WTC11 (cell line): ENCODE results near the gene COL6A6. TPM values are rescaled to one million over a fixed set of nuclear protein-coding genes. Genes with fewer than 3 reads are reported as not detected.

ENCODE experiments used
- ATAC-seq: fragments of 200-7000 bp; cut with Tn5 transposase; 2 replicates; pipeline ENCODE4 v1.10.0; 2021; ENCODE audit warnings: mild to moderate bottlenecking, moderate library complexity
- CTCF ChIA-PET: fragments of 300-600 bp; sonication (Branson Sonifier 250); formaldehyde crosslinking; loops from one replicate; lab custom pipeline; 2021; ENCODE audit warnings: antibody characterized with exemption; lab: Charles Lee
- POLR2A ChIA-PET: fragments of 350-600 bp; sonication (Branson Sonifier 250); formaldehyde crosslinking; loops from one replicate; lab custom pipeline; 2021; ENCODE audit warnings: antibody characterized with exemption; lab: Charles Lee
- DNase-seq: peaks from one replicate; pipeline ENCODE4 v3.0.0; 2021; ENCODE audit warnings: low spot score
- H3K27ac Mint-ChIP-seq: 2 replicates; pipeline ENCODE4 v1.8.0; 2021; ENCODE audit warnings: mixed read lengths
- H3K27me3 Mint-ChIP-seq: 2 replicates; pipeline ENCODE4 v1.8.0; 2021; ENCODE audit warnings: low read depth, mild to moderate bottlenecking, moderate library complexity, mixed read lengths
- H3K36me3 Mint-ChIP-seq: 2 replicates; pipeline ENCODE4 v1.8.0; 2021; ENCODE audit warnings: mixed read lengths
- H3K4me1 Mint-ChIP-seq: 2 replicates; pipeline ENCODE4 v1.8.0; 2022; ENCODE audit warnings: mixed read lengths
- H3K4me3 Mint-ChIP-seq: 2 replicates; pipeline ENCODE4 v1.8.0; 2021; ENCODE audit warnings: mild to moderate bottlenecking, moderate library complexity, mixed read lengths
- H3K9me3 Mint-ChIP-seq: 2 replicates; pipeline ENCODE4 v1.8.0; 2021; ENCODE audit warnings: mixed read lengths
- ARID4B ChIP-seq: sonication (generic); formaldehyde crosslinking; IDR thresholded peaks from 2 replicates; pipeline ENCODE4 v1.8.0; 2023; ENCODE audit warnings: missing genetic modification reagents, mild to moderate bottlenecking, borderline replicate concordance
- ATF1 ChIP-seq: sonication (generic); formaldehyde crosslinking; IDR thresholded peaks from 2 replicates; pipeline ENCODE4 v1.8.1; 2023; ENCODE audit warnings: mild to moderate bottlenecking, moderate library complexity, missing genetic modification reagents
- CREB1 ChIP-seq: sonication (generic); formaldehyde crosslinking; IDR thresholded peaks from 2 replicates; pipeline ENCODE4 v1.8.0; 2023; ENCODE audit warnings: mild to moderate bottlenecking, missing genetic modification reagents
- FOXP4 ChIP-seq: sonication (generic); formaldehyde crosslinking; IDR thresholded peaks from 2 replicates; pipeline ENCODE4 v1.8.0; 2022; ENCODE audit warnings: mild to moderate bottlenecking, missing genetic modification reagents
- JAZF1 ChIP-seq: fragments of 250-450 bp; sonication (Bioruptor Pico); IDR thresholded peaks from 2 replicates; pipeline ENCODE4 v1.9.0; 2021; ENCODE audit warnings: moderate library complexity, mild to moderate bottlenecking, inconsistent platforms
- PREB ChIP-seq: sonication (generic); formaldehyde crosslinking; IDR thresholded peaks from 2 replicates; pipeline ENCODE4 v1.8.1; 2022; ENCODE audit warnings: mild to moderate bottlenecking, missing genetic modification reagents, moderate library complexity, borderline replicate concordance
- SOX15 ChIP-seq: fragments of 250-450 bp; sonication (Bioruptor Pico); IDR thresholded peaks from 2 replicates; pipeline ENCODE4 v1.9.0; 2021; ENCODE audit warnings: mild to moderate bottlenecking
- TEAD4 ChIP-seq: sonication (generic); formaldehyde crosslinking; IDR thresholded peaks from 2 replicates; pipeline ENCODE4 v1.8.0; 2022; ENCODE audit warnings: mild to moderate bottlenecking, missing genetic modification reagents
- TP53 ChIP-seq: sonication (generic); formaldehyde crosslinking; IDR thresholded peaks from 2 replicates; pipeline ENCODE4 v1.8.1; 2023; ENCODE audit warnings: mild to moderate bottlenecking, missing genetic modification reagents
- ZBTB43 ChIP-seq: sonication (generic); formaldehyde crosslinking; IDR thresholded peaks from 2 replicates; pipeline ENCODE4 v1.8.1; 2023; ENCODE audit warnings: mild to moderate bottlenecking, missing genetic modification reagents
- total RNA-seq: library from RNA; stranded (reverse); gene quantifications from 3 replicates; pipeline ENCODE4 v1.2.3, GENCODE V29; 2021

COL6A6 gene
- total RNA-seq, 1 experiment from 2014 or later, result 0.09 TPM

- TF ChIP-seq TEAD4 (CRISPR knock-in tag) (no peak), FOXP4 (CRISPR knock-in tag) (no peak), ATF1 (CRISPR knock-in tag) (no peak)
These were observed 1.2 kb upstream of the COL6A6 start (continued) for GRCh38 chr3:130515755-130516154.

GRCh38 chr3:130517602-130518001 lies 625 bp downstream of the COL6A6 start:
- TF ChIP-seq CREB1 (CRISPR knock-in tag), result no peak
- no peak for TF ChIP-seq ARID4B (CRISPR knock-in tag)
- no peak for TF ChIP-seq PREB (CRISPR knock-in tag)
- no peak for TF ChIP-seq ZBTB43 (CRISPR knock-in tag)
- DNase-seq, result no peak

GRCh38 chr3:130519754-130520153 lies 2.8 kb downstream of the COL6A6 start:
- Mint-ChIP-seq H3K4me3 (no peak overlapping the region), H3K27me3 (peaks cover 41% of the 10 kb centered on the region), H3K36me3 (no peaks in the 10 kb centered on the region), H3K9me3 (no peaks in the 10 kb centered on the region), H3K27ac (no peak overlapping the region), H3K4me1 (peaks cover 10% of the 10 kb centered on the region)
- CTCF ChIA-PET, result no interaction called here
- POLR2A ChIA-PET, result no interaction called here
- ATAC-seq (no peak), DNase-seq (no peak)
- TF ChIP-seq FOXP4 (CRISPR knock-in tag) (no peak), JAZF1 (CRISPR knock-in tag) (no peak), SOX15 (no peak), TP53 (CRISPR knock-in tag) (no peak)
- TF ChIP-seq, all 79 proteins: peak for 0

More at GRCh38 chr3:130517602-130518001, 625 bp downstream of the COL6A6 start:
- Mint-ChIP-seq H3K36me3 (no peaks in the 10 kb centered on the region), H3K27ac (no peak overlapping the region), H3K4me1 (peaks cover 10% of the 10 kb centered on the region), H3K27me3 (peaks cover 52% of the 10 kb centered on the region), H3K4me3 (peak overlapping the region; percentile 69), H3K9me3 (no peaks in the 10 kb centered on the region)
- peak; percentile 48 for ATAC-seq
- ChIA-PET POLR2A (no interaction called here), CTCF (interaction anchor here (0.6 to 2.1 kb wide), 2 partner anchors 21 to 241 kb away, joined by 3 to 6 read pairs; no protein-coding TSS in a partner anchor)
